Astrocyte (in vitro differentiated cells and primary cell): ENCODE data around the gene UBAC1. TPM values are rescaled to one million over a fixed set of nuclear protein-coding genes. Genes with fewer than 3 reads are reported as not detected.

Experiments
- DNase-seq: peaks from one replicate; pipeline ENCODE4 v3.0.0-alpha.2; 2010; ENCODE audit warnings: low read depth
- FAIRE-seq: peaks from 2 replicates; lab custom pipeline; 2011; peaks lifted over from hg19 to GRCh38; lab: Jason Lieb, UNC
- H2AFZ ChIP-seq: 2 replicates; pipeline ENCODE4 v1.6.0; 2012; ENCODE audit warnings: low read depth, low read length, inconsistent platforms
- H3K27ac ChIP-seq: 2 replicates; pipeline ENCODE4 v1.5.1; 2011; ENCODE audit warnings: low read depth, low read length, inconsistent platforms
- H3K27me3 ChIP-seq: 2 replicates; pipeline ENCODE4 v1.6.0; 2011; ENCODE audit warnings: low read length, inconsistent platforms; ENCODE audit not compliant: insufficient read depth
- H3K36me3 ChIP-seq: 2 replicates; pipeline ENCODE4 v1.5.1; 2011; ENCODE audit warnings: low read length, inconsistent platforms; ENCODE audit not compliant: insufficient read depth
- H3K4me1 ChIP-seq: 2 replicates; pipeline ENCODE4 v1.5.1; 2011; ENCODE audit warnings: low read length, inconsistent platforms; ENCODE audit not compliant: insufficient read depth
- H3K4me2 ChIP-seq: 2 replicates; pipeline ENCODE4 v1.6.0; 2012; ENCODE audit warnings: low read length, inconsistent platforms
- H3K4me3 ChIP-seq: 2 replicates; pipeline ENCODE4 v1.5.1; 2011; ENCODE audit warnings: low read depth, mild to moderate bottlenecking, low read length, inconsistent platforms; ENCODE audit not compliant: insufficient read depth
- H3K79me2 ChIP-seq: 2 replicates; pipeline ENCODE4 v1.6.0; 2012; ENCODE audit warnings: mild to moderate bottlenecking, low read length, inconsistent platforms; ENCODE audit not compliant: insufficient read depth
- H3K9ac ChIP-seq: 2 replicates; pipeline ENCODE4 v1.6.0; 2012; ENCODE audit warnings: mild to moderate bottlenecking, low read length, inconsistent platforms
- H3K9me3 ChIP-seq: 2 replicates; pipeline ENCODE4 v1.5.1; 2012; ENCODE audit warnings: low read depth, mild to moderate bottlenecking, low read length, inconsistent platforms; ENCODE audit not compliant: insufficient read depth
- H4K20me1 ChIP-seq: 2 replicates; pipeline ENCODE4 v1.6.0; 2012; ENCODE audit warnings: low read length, inconsistent platforms; ENCODE audit not compliant: insufficient read depth
- H3K27ac Mint-ChIP-seq: one replicate; pipeline ENCODE4 v1.8.0; 2021; ENCODE audit warnings: mild to moderate bottlenecking, mixed read lengths; ENCODE audit not compliant: unreplicated experiment
- H3K27me3 Mint-ChIP-seq: one replicate; pipeline ENCODE4 v1.8.0; 2021; ENCODE audit warnings: low read depth, mixed read lengths; ENCODE audit not compliant: unreplicated experiment
- H3K36me3 Mint-ChIP-seq: one replicate; pipeline ENCODE4 v1.8.0; 2021; ENCODE audit warnings: low read depth, mixed read lengths; ENCODE audit not compliant: unreplicated experiment
- H3K4me1 Mint-ChIP-seq: one replicate; pipeline ENCODE4 v1.8.0; 2021; ENCODE audit warnings: low read depth, mixed read lengths; ENCODE audit not compliant: unreplicated experiment
- H3K4me3 Mint-ChIP-seq: one replicate; pipeline ENCODE4 v1.8.0; 2021; ENCODE audit warnings: mild to moderate bottlenecking, moderate library complexity, mixed read lengths; ENCODE audit not compliant: unreplicated experiment
- H3K9me3 Mint-ChIP-seq: one replicate; pipeline ENCODE4 v1.8.0; 2021; ENCODE audit warnings: mild to moderate bottlenecking, mixed read lengths; ENCODE audit not compliant: unreplicated experiment
- EZH2 ChIP-seq: IDR thresholded peaks from 2 replicates; pipeline ENCODE4 v1.6.1; 2012; ENCODE audit warnings: mild to moderate bottlenecking, low read length, inconsistent platforms; ENCODE audit not compliant: insufficient read depth
- total RNA-seq: library from RNA; stranded (reverse); gene quantifications from 2 replicates; pipeline ENCODE4 v1.2.1, GENCODE V29; 2021
- TF ChIP-seq, protein P1 (sequence below): IDR thresholded peaks from 2 replicates; pipeline ENCODE4 v1.5.1; 2011; ENCODE audit warnings: low read depth, mild to moderate bottlenecking, inconsistent platforms, low read length, moderate library complexity; ENCODE audit not compliant: insufficient read depth

Gene UBAC1
- total RNA-seq, 1 donor from 2014 or later, result 31.8 TPM

DNA sequence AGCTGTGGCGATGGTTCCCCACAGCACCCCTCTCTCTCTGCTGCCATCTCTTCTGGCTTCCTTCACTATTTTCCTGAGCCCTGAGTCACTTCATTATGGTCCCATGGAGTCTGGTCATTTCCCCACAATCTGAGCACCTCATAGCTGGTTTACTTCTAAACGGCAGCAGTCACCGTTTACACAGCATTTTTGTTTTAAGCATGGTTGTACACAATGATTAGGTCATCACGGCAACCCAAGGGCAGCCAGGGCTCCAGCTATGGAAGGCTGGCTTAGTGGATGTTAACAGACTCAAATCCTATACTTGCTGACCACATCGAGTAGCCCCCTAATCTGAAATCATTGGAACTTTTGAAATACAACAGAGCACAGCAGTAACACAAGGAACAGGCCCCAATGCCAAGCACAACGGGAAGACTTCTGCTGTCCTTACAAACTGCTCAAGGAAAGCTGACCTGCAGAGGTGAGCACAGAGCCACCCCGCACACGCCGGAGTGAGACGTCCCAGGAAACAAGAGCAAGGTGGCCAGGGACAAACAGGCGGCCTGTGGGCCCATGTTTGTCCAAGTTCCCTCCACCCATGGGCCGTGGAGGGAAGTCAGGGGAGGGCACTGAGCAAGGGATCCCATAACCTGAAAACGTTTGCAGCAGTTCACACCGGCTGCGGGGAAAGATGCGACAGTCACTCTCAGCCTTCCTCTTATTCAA, 76.7 kb downstream of the UBAC1 start:
- Histone ChIP-seq H3K27ac (peak overlapping the region; percentile 37), H3K36me3 (no peaks in the 10 kb centered on the region)

DNA sequence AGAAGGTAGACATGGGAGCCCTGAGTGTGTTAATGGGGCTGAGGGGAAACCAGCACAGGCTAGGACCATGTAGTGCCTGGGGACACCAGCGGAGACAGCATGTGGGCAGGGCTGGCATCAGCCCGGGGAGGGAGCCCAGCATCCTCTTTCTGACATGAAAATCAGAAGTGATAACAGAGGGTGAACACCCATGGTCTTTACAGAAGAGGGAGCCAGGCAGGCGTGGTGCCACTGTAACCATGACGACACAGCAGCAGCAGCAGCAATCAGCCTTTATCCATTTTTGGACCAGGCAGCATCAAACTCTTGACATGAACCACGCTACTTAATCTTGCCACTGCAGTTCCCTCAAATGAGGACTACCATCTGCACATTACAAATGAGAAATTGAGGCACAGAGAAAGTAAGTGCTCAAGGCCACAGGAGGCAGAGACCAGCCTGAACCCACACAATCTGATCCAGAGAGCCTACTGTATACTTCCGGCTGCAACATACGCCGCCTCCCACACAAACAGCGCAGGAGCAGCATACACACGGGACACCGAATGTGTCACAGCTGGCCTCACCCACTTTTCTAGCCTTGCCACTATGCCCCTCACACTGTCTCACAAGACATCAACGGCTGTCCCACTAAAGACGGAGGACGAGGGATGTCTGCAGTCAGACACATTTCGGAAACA, 77.6 kb downstream of the UBAC1 start:
- DNase-seq (no peak), FAIRE-seq (no peak)

More for the DNA sequence above, 76.7 kb downstream of the UBAC1 start:
- H3K9me3 ChIP-seq, result no peaks in the 10 kb centered on the region
- H2AFZ ChIP-seq, result no peak overlapping the region
- no peaks in the 10 kb centered on the region for H3K27me3 ChIP-seq
- H3K9ac ChIP-seq, result peak overlapping the region; percentile 33
- no peak overlapping the region for H3K4me3 ChIP-seq
- peak overlapping the region; percentile 63 for H3K27ac Mint-ChIP-seq
- peak overlapping the region; percentile 64 for H3K4me2 ChIP-seq
- H3K4me3 Mint-ChIP-seq, result no peak overlapping the region
- FAIRE-seq, result no peak
- peaks cover 43% of the 10 kb centered on the region for H3K4me1 ChIP-seq
- no peaks in the 10 kb centered on the region for H3K27me3 Mint-ChIP-seq
- peaks cover 98% of the 10 kb centered on the region for H4K20me1 ChIP-seq
- no peak for TF ChIP-seq EZH2
- TF ChIP-seq, protein P1, sequence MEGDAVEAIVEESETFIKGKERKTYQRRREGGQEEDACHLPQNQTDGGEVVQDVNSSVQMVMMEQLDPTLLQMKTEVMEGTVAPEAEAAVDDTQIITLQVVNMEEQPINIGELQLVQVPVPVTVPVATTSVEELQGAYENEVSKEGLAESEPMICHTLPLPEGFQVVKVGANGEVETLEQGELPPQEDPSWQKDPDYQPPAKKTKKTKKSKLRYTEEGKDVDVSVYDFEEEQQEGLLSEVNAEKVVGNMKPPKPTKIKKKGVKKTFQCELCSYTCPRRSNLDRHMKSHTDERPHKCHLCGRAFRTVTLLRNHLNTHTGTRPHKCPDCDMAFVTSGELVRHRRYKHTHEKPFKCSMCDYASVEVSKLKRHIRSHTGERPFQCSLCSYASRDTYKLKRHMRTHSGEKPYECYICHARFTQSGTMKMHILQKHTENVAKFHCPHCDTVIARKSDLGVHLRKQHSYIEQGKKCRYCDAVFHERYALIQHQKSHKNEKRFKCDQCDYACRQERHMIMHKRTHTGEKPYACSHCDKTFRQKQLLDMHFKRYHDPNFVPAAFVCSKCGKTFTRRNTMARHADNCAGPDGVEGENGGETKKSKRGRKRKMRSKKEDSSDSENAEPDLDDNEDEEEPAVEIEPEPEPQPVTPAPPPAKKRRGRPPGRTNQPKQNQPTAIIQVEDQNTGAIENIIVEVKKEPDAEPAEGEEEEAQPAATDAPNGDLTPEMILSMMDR, result no peak
- peaks cover 5% of the 10 kb centered on the region for H3K36me3 Mint-ChIP-seq
- no peaks in the 10 kb centered on the region for H3K9me3 Mint-ChIP-seq
- peak; percentile 61 for DNase-seq
- peaks cover 99% of the 10 kb centered on the region for H3K79me2 ChIP-seq
- peaks cover 58% of the 10 kb centered on the region for H3K4me1 Mint-ChIP-seq

More for the DNA sequence above, 77.6 kb downstream of the UBAC1 start:
- no peaks in the 10 kb centered on the region for H3K9me3 Mint-ChIP-seq
- Histone ChIP-seq H2AFZ (no peak overlapping the region), H3K36me3 (no peaks in the 10 kb centered on the region), H3K4me3 (no peak overlapping the region), H3K27ac (no peak overlapping the region), H4K20me1 (peaks cover 98% of the 10 kb centered on the region), H3K4me2 (peak overlapping the region; percentile 64), H3K79me2 (peaks cover 99% of the 10 kb centered on the region), H3K9me3 (no peaks in the 10 kb centered on the region), H3K4me1 (peaks cover 43% of the 10 kb centered on the region), H3K9ac (no peak overlapping the region), H3K27me3 (no peaks in the 10 kb centered on the region)
- H3K27me3 Mint-ChIP-seq, result no peaks in the 10 kb centered on the region
- no peak overlapping the region for H3K4me3 Mint-ChIP-seq
- TF ChIP-seq, protein P1, result no peak
- TF ChIP-seq EZH2, result no peak
- H3K4me1 Mint-ChIP-seq, result peaks cover 60% of the 10 kb centered on the region
- no peak overlapping the region for H3K27ac Mint-ChIP-seq
- H3K36me3 Mint-ChIP-seq, result peaks cover 4% of the 10 kb centered on the region

Other genes with a start within 250 kb of the UBAC1 start
- gene CAMSAP1, start 53.8 kb downstream of the UBAC1 start, total RNA-seq, result 27.3 and 34.8 TPM in 2 replicates
- gene NACC2, start 133.9 kb upstream of the UBAC1 start, total RNA-seq, result 31.3 and 34.0 TPM in 2 replicates
- 29.8 and 30.3 TPM in 2 replicates for gene TMEM250, start 157.5 kb upstream of the UBAC1 start, total RNA-seq
- not detected in 2 replicates for gene LHX3, start 243.8 kb upstream of the UBAC1 start, total RNA-seq